Panc1 (cell line): Measurements from ENCODE around the gene TBX5.

Experiments used
- POLR2AphosphoS5 ChIP-seq: IDR thresholded peaks from 2 replicates; pipeline ENCODE4 v1.6.1; 2012; ENCODE audit warnings: mild to moderate bottlenecking, low read depth, low read length, moderate library complexity
- TF ChIP-seq, protein P1 (sequence below): fragments of 450-650 bp; IDR thresholded peaks from 2 replicates; pipeline ENCODE4 v1.5.1; 2017; ENCODE audit warnings: mild to moderate bottlenecking
- TF ChIP-seq, protein P2 (sequence below), 2 experiments: IDR thresholded peaks; 2 replicates each; pipeline ENCODE4 v1.6.1; 2011 to 2012; ENCODE audit warnings: low read depth in 2 of 2, control low read depth in 1 of 2, low read length in 1 of 2, mild to moderate bottlenecking in 1 of 2, moderate library complexity in 1 of 2; ENCODE audit not compliant: insufficient read depth in 1 of 2

DNA sequence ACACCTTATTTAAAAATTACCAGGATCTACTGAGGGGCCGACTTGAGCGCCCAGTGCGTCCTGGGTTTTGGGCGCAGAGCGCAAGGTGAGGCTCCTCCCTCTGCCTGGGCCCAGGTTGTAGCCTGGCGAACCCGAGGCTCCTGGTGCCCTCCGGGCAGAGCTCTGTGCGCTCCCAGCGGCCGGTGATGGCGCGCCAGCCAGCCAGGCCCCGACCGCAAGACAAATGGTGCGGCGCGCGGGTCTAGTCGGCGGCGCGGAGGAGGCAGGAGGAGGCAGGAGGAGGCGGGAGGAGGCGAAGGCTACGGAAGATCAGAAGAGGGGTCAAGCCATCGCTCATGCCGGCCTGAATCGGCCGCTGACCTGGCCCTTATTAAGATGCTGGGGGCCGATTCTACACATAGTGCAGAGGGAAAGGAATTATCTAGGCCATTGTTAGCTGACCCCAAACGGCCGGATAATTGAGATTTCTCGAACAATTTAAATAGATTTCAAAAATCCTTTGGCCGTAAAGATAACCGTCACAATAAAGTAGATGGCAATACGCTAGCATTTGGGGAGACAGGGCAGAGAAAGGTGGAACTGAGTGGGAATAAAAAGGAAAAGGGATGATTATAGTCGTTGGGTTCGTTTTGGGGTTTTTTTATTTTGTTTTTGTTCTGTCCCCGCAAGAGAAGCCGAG lies 2.8 kb downstream of the TBX5 start:
- TF ChIP-seq, protein P1, sequence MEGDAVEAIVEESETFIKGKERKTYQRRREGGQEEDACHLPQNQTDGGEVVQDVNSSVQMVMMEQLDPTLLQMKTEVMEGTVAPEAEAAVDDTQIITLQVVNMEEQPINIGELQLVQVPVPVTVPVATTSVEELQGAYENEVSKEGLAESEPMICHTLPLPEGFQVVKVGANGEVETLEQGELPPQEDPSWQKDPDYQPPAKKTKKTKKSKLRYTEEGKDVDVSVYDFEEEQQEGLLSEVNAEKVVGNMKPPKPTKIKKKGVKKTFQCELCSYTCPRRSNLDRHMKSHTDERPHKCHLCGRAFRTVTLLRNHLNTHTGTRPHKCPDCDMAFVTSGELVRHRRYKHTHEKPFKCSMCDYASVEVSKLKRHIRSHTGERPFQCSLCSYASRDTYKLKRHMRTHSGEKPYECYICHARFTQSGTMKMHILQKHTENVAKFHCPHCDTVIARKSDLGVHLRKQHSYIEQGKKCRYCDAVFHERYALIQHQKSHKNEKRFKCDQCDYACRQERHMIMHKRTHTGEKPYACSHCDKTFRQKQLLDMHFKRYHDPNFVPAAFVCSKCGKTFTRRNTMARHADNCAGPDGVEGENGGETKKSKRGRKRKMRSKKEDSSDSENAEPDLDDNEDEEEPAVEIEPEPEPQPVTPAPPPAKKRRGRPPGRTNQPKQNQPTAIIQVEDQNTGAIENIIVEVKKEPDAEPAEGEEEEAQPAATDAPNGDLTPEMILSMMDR, result no peak
- no peak for TF ChIP-seq POLR2AphosphoS5
- TF ChIP-seq, protein P2, sequence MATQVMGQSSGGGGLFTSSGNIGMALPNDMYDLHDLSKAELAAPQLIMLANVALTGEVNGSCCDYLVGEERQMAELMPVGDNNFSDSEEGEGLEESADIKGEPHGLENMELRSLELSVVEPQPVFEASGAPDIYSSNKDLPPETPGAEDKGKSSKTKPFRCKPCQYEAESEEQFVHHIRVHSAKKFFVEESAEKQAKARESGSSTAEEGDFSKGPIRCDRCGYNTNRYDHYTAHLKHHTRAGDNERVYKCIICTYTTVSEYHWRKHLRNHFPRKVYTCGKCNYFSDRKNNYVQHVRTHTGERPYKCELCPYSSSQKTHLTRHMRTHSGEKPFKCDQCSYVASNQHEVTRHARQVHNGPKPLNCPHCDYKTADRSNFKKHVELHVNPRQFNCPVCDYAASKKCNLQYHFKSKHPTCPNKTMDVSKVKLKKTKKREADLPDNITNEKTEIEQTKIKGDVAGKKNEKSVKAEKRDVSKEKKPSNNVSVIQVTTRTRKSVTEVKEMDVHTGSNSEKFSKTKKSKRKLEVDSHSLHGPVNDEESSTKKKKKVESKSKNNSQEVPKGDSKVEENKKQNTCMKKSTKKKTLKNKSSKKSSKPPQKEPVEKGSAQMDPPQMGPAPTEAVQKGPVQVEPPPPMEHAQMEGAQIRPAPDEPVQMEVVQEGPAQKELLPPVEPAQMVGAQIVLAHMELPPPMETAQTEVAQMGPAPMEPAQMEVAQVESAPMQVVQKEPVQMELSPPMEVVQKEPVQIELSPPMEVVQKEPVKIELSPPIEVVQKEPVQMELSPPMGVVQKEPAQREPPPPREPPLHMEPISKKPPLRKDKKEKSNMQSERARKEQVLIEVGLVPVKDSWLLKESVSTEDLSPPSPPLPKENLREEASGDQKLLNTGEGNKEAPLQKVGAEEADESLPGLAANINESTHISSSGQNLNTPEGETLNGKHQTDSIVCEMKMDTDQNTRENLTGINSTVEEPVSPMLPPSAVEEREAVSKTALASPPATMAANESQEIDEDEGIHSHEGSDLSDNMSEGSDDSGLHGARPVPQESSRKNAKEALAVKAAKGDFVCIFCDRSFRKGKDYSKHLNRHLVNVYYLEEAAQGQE (IDR thresholded peaks at IDR 0.05; ENCODE audit: insufficient read depth in 1 of 2, low read depth in 2 of 2, low read length in 1 of 2), result no peak
